Measurements from ENCODE around the gene ZNF646.

GRCh38 chr16:31061813-31062440 lies 12.3 kb upstream of the ZNF646 start:
- no peak for TF ChIP-seq CTCF (conservative IDR thresholded peaks at IDR 0.05; ENCODE audit: low read length)
- no peak for TF ChIP-seq EZH2phosphoT487 (IDR thresholded peaks at IDR 0.05; ENCODE audit: borderline replicate concordance)
